ENCODE results near the gene P4HA2. TPM values are rescaled to one million over a fixed set of nuclear protein-coding genes. Genes with fewer than 3 reads are reported as not detected.
A peak's percentile ranks its signal among the peaks of the same experiment; 100 is the strongest.

Gene P4HA2
- total and polyA plus RNA-seq, 9 of the 15 experiments (the other 6 are each of a cell fraction or from before 2014, with no cell fraction given), result 9.6 to 50.0 (median 12.7) TPM

- no peak for TF ChIP-seq THAP12 (CRISPR knock-in tag; IDR thresholded peaks at IDR 0.05)
- TF ChIP-seq, protein P1, sequence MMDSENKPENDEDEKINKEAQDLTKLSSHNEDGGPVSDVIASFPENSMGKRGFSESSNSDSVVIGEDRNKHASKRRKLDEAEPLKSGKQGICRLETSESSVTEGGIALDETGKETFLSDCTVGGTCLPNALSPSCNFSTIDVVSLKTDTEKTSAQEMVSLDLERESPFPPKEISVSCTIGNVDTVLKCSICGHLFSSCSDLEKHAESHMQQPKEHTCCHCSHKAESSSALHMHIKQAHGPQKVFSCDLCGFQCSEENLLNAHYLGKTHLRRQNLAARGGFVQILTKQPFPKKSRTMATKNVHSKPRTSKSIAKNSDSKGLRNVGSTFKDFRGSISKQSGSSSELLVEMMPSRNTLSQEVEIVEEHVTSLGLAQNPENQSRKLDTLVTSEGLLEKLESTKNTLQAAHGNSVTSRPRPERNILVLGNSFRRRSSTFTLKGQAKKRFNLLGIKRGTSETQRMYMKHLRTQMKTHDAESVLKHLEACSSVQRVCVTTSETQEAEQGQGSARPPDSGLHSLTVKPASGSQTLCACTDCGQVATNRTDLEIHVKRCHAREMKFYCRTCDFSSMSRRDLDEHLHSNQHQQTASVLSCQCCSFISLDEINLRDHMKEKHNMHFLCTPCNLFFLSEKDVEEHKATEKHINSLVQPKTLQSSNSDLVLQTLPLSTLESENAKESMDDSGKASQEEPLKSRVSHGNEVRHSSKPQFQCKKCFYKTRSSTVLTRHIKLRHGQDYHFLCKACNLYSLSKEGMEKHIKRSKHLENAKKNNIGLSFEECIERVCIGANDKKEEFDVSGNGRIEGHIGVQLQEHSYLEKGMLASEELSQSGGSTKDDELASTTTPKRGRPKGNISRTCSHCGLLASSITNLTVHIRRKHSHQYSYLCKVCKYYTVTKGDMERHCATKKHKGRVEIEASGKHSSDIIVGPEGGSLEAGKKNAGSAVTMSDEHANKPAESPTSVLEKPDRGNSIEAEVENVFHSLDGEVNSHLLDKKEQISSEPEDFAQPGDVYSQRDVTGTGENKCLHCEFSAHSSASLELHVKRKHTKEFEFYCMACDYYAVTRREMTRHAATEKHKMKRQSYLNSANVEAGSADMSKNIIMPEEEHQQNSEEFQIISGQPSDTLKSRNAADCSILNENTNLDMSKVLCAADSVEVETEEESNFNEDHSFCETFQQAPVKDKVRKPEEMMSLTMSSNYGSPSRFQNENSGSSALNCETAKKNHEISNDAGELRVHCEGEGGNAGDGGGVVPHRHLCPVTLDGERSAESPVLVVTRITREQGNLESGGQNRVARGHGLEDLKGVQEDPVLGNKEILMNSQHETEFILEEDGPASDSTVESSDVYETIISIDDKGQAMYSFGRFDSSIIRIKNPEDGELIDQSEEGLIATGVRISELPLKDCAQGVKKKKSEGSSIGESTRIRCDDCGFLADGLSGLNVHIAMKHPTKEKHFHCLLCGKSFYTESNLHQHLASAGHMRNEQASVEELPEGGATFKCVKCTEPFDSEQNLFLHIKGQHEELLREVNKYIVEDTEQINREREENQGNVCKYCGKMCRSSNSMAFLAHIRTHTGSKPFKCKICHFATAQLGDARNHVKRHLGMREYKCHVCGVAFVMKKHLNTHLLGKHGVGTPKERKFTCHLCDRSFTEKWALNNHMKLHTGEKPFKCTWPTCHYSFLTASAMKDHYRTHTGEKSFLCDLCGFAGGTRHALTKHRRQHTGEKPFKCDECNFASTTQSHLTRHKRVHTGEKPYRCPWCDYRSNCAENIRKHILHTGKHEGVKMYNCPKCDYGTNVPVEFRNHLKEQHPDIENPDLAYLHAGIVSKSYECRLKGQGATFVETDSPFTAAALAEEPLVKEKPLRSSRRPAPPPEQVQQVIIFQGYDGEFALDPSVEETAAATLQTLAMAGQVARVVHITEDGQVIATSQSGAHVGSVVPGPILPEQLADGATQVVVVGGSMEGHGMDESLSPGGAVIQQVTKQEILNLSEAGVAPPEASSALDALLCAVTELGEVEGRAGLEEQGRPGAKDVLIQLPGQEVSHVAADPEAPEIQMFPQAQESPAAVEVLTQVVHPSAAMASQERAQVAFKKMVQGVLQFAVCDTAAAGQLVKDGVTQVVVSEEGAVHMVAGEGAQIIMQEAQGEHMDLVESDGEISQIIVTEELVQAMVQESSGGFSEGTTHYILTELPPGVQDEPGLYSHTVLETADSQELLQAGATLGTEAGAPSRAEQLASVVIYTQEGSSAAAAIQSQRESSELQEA (IDR thresholded peaks at IDR 0.05; ENCODE audit: low read depth), result no peak
- peak; percentile 77 for TF ChIP-seq PRDM10 (IDR thresholded peaks at IDR 0.05; ENCODE audit: partially characterized antibody)
- TF ChIP-seq MEF2A (IDR thresholded peaks at IDR 0.05; ENCODE audit: control insufficient read depth, low read depth, low read length), result peak; percentile 76
- TF ChIP-seq PHF21A (IDR thresholded peaks at IDR 0.05; ENCODE audit: borderline replicate concordance, low read depth), result no peak
- no peak for TF ChIP-seq PREB (CRISPR knock-in tag; IDR thresholded peaks at IDR 0.05)
- no peak for TF ChIP-seq ZNF140 (CRISPR knock-in tag; IDR thresholded peaks at IDR 0.05)
- peak; percentile 91 for TF ChIP-seq MECOM (CRISPR knock-in tag; IDR thresholded peaks at IDR 0.05)
- TF ChIP-seq ZFP1 (CRISPR knock-in tag; IDR thresholded peaks at IDR 0.05), result no peak
These were observed 37.4 kb downstream of the P4HA2 start (continued) for GRCh38 chr5:132190161-132190817.

All from K562 (cell line).